GM18526 (cell line): ENCODE data around the gene ERCC6L.

Experiments
- POLR2A ChIP-seq: IDR thresholded peaks from 3 replicates; pipeline ENCODE4 v1.6.1; 2011; ENCODE audit not compliant: insufficient read length; ENCODE audit errors: extremely low read depth

The ERCC6L gene

DNA sequence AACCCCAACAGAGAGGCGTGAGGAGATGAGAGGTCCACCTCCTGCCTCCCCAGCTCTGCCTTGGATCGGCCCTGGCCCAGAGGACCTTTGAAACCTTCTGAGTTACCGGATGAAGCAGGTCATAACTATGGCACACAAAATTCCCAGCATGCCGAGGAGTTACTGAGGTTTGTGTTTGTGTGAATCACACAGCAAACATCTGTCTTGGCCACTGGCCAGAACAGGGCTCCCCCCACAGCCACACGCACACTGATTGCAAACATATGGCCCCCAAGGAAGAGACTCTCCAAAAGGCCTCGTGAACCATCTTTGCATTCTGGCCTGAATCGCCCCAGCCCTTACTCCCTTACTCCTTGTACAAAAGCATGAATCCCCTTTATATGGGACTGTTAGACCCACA is 19.3 kb upstream of the ERCC6L start:
- TF ChIP-seq POLR2A = no peak

DNA sequence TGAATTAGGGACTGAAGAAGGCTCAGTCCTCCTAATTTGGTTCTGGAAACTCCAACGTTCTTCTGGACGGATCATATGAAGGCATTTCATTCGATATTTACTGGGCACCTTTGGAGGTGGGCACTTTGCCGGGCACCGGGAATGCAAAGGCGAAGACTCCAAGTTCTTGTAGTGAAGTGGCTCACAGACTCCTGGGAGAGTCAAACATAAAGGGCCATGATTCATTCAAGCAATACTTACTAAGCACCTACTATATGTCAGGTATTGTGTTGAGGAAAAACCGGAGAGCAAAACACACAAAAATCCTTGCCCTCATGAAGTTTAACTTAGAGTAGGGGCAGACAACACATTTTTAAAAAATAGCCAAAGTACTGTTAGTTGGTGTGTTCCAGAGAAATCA is 17.0 kb upstream of the ERCC6L start:
- TF ChIP-seq POLR2A = no peak

DNA sequence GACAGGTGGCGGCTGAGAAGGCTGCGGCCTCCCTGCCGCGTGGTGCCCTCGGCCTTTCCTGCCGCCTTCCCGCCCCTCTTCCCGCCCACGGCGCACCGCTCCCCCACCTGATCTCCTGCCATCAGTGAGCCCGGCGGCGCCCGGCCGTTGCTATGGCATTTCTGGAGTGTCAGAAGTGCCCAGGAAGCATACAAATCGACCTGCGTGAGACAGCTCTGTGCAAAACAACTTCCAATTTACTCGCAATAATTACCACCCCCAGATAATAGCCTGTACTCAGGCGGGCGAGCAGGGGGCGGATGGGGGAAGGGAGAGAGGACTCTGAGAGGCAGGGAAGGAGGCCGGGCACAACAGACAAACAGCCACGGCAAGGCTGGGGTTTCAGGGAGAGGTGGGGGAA is 16.6 kb upstream of the ERCC6L start:
- no peak for TF ChIP-seq POLR2A

DNA sequence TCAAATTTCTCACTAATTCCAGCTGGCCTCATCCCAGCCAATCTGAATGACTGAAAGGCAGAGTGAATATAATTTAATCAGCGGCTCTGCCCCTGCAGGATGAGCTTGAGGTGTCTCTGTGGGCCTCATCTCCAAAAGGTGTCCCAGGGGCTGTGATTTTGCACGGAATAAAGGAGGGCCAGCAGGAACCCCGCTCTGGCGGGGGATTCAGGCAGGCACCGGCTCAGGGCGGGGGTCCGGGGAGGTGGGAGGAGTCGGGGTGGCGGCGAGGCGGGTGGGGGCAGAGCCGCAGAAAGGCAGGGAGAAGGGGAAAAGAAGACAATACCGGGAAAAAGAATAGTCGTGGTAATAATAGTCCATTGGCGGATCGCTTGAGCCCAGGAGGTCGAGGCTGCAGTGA is 16.0 kb upstream of the ERCC6L start:
- TF ChIP-seq POLR2A = no peak

DNA sequence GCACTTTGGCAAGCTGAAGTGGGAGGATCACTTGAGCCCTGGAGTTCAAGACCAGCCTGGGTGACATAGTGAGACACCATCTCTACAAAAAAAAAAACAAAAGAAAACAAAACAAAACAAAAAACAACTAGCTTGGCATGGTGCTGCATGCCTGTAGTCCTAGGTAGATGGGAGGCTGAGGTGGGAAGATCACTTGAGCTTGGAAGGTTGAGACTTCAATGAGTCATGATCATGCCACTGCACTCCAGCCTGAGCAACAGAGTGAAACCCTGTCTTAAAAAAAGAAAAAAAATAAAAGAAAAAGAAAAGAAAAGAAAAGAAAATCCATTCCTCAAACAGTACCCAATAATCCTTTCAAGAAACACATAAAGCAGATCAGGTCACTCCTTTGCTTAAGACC is 14.9 kb upstream of the ERCC6L start:
- no peak for TF ChIP-seq POLR2A

DNA sequence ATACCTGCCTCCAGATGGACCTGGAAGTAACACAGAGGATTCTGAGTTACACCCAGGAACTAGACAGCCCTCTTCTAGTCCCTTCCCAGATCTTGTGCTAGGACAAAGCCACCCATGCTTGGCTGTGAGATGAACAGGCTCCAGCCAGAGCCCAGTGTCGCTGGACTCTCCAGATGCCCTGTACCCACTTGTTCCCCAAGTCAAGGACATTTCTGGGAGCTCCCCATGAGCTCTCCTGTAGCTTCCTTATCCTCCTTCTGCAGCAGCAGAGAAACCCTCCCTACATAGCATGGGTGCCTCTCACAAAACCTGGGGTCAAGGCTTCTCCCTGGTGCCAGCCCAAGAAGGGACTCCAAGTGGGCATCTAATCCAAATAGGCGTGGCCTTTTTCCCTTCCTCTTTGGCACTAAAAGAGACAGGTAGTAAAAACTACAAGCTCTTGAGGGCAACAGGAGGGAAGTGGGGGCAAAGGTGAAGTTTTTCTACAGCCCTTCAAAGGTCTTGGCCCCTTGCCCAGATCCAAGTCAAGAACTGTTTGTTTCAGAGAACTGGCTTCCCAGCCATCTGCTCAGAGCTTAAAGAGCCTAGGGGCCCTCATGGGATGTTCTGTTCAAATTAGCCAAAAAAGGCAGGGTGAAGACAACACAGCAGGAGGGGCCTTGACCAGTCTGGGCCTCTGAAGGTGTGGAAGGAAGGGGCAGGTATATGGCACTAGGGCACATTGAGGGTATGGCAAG is 8.5 kb upstream of the ERCC6L start:
- TF ChIP-seq POLR2A = no peak

DNA sequence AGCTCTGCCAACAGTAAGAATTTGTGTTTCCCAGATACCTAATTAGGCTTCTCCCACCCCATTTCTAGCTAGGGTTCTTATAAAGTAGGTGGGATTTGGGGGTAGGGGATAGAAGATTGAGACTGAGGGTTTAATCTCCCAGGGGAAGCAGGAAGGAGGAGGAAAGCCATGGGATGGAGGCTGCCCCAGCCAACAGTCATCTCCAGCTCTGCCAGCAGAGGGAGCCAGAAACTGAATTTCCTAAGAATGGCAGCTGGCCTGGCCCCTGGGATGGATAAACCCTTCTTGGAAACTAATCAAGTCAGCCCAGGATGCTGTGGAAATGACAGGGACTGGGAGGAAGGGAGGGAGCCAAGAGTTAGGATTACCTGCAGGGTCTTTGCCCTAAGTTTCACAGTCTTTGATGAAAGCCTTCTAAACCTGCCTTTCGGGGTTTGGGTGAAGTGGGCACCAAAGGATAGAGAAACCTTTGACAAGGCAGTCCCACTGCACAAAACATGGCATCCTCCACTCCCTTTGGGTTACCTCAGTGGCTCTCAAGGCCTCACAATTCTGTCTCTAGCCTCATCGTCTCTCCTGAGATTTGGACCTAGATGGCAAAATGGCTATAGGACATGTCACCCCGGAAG is 6.7 kb upstream of the ERCC6L start:
- no peak for TF ChIP-seq POLR2A

DNA sequence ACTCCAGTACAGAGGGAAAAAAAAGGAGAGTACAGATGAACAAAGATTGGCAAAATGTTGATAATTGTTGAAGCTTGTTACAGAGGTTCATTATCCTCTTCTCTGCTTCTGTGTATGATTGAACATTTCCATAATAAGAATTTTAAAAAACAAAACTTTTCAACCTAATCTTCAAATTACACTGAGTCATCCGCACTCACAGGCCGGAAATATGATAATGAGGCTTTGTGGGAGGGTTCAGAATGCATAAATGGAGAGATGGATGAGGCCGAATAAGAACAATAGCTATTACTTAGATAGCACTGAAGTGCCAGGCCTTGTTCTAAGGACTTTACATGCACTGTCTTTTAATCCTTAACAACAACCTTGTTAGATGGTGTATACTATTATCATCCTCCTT is 4.6 kb upstream of the ERCC6L start:
- TF ChIP-seq POLR2A = no peak

DNA sequence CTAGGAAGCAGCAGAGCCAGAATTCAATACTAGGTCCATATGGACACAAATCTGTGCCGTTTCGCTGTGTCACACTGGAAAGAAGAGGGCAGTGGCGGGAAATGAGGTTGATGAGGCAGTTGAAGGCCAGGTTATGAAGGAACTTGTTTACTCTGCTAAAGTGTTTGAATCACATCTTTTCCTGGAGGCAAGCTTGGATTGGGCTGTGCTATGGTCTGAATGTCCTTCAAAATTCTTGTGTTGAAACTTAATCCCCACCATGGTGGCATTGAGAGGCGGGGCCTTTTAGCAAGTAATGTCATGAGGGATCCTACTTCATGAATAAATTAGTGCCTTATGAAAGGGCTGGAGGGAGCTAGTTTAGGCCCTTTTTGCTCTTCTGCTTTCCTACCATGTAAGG is 2.1 kb upstream of the ERCC6L start:
- no peak for TF ChIP-seq POLR2A

DNA sequence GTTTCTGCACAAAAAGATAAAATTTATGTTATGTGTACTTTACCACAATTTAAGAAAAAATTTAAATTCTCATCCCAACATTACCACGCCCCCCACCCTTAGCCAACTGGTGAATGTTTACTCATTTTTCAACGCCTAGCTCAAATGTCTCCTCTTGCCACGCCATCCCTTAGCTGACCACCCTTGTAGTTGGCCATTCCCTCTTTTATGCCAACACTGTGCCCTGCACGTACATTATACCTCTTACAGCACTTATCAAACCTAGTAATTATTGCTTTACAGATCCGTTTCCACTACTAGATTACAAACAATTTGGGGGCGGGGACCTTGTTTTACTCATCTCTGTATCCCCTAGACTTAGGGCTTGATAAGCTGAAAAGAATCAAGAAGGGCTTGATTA is 644 bp downstream of the ERCC6L start:
- TF ChIP-seq POLR2A = no peak

DNA sequence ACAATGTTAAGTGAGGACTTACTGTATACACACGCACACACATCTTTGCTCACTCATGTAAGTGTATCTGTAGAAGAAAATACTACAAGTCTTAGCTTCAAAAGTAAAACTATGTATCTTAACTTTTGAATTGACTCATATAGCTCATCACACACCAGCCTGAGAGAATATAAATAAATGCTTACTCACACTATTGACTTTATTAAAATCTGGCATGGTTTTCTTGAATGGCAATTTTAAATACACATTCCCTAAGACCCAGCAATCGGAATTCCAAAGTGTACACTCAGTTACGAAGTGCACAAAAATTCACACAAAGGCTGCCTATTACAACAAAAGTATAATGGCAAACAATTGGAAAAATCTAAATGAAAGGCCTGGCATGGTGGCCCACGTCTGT is 2.0 kb downstream of the ERCC6L start:
- no peak for TF ChIP-seq POLR2A

DNA sequence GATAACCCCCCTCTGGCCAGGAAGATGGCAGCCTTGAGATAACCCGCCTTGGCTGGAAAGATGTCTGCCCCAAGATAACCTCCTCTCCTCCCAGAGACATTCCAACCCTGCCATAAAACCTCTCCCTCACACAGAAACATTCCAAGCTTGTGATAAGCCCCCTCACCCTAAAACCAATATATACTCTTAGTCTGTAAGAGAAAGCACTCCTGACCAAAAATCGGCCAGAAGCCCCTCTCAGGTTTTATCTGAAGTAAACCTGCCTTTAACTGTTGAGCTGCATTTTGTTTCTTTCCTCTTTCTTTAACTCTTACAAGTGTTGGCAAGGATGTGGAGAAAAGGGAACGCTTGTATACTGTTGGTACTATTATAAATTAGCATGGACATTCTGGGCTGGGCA is 8.5 kb downstream of the ERCC6L start:
- TF ChIP-seq POLR2A = no peak

DNA sequence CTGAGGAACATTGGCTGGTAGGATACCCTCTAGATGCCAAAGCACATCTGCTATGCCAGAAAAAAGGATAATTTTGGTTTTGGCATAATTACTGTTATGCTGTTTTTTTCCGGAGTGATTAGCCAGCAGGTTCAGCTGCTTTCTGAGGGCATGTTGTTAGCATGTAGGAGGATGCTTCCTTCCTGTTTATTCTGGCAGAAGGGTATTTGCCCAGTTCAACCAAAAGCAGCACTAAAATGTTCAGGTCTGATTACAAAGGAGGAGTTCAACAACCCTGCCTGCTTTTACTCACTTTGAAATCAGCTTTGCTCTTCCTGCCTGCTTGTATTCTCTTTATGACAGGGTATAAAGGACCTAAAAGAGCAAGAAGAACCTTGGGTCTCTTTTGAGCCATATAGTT is 21.9 kb downstream of the ERCC6L start:
- no peak for TF ChIP-seq POLR2A

DNA sequence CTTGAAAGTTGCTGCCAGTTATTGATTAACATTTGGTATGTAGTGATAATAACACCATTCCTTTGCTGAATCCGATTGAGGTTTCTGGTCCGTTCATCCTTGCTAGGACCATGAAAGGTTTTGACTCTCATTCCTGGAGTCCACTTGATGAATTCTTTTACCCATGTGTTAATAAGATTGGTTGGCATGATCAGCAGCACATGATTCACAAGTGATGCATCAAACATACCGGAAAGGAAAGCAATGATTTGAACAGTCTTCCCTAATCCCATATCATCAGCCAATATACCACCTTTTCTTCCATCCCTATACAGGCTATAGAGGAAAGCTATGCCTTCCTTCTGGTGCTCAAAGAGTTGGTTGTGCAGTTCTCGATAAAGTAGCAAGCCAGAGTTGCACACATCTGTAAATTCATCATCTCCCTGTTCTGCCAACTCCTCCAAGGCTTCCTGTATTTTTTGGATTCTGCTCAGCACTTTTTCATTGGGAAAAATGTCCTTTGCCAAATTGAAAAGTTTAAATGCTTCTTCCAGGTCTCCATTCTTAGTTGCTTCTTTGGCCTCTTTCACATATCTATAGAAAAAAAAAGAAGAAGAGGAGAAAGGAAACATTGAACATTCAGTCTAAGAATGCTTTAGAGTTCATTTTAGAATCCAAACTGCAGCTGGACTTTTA is 30.6 kb downstream of the ERCC6L start:
- no peak for TF ChIP-seq POLR2A

DNA sequence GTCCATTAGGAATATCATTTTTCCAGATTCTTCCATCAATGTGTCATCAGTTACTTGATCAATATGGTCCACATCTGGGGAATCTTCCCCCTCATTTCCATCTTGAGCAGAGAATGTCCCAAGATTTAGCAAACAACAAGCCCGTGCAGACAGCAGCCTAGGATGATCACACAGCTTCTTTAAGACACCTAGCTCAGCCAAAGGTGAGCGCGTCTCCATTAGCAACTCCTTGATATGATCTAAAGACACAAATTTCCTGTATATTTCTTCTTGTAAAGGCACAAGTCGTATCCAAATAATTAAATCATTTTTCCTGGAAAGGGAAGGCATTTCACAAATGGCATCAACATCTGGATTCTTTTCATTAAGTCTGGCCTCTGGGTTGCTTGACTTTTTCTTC is 31.5 kb downstream of the ERCC6L start:
- no peak for TF ChIP-seq POLR2A

DNA sequence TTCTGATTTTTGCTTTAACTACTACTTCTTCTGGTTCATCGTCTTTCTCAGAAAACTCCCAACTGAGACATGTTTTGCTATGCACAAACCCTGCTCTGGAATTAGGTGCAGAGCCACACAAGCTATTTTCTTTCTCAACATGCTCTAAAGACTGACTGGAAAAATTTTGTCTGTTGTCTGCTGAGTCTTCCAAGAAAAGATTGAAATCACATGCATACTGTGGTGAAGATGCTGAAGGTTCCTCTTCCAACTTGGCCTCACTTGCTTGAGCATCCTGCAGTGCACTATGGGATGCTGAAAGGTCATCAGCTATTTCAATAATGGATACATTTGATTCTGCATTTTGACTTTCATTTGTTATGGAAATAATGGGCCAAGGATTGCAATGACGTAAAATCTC is 33.1 kb downstream of the ERCC6L start:
- TF ChIP-seq POLR2A = no peak
